SU-DHL-6 (cell line): ENCODE data around the gene SETD1A.

Source experiments
- EZH2phosphoT487 ChIP-seq: fragments of 200-600 bp; sonication (generic), shearing (Covaris generic); conservative IDR thresholded peaks from 2 replicates; pipeline ENCODE4 v1.6.1; 2018; ENCODE audit warnings: mild to moderate bottlenecking, antibody characterized with exemption, low read length, moderate library complexity, mixed read lengths
- TF ChIP-seq, protein P1 (sequence below): fragments of 200-600 bp; sonication (generic); IDR thresholded peaks from one replicate; pipeline ENCODE4 v1.5.1; 2017; ENCODE audit warnings: antibody characterized with exemption, mild to moderate bottlenecking, low read length, moderate library complexity; ENCODE audit not compliant: insufficient read depth, poor library complexity, severe bottlenecking

DNA sequence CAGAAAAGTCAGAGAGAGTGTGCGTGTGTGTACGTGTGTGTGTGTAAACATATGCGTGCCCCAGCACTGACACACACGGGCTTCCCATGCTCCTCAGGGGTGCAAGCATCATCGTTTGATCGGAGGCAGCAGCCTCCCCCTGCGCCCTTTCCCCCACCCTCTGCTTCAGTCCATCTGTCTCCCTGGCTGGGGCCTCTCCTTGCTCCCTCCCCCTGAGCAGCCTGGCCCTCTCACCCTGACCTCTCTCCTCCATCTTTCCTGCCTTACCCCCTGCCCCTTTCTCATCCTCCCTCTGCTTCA lies 48.5 kb downstream of the SETD1A start:
- TF ChIP-seq, protein P1, sequence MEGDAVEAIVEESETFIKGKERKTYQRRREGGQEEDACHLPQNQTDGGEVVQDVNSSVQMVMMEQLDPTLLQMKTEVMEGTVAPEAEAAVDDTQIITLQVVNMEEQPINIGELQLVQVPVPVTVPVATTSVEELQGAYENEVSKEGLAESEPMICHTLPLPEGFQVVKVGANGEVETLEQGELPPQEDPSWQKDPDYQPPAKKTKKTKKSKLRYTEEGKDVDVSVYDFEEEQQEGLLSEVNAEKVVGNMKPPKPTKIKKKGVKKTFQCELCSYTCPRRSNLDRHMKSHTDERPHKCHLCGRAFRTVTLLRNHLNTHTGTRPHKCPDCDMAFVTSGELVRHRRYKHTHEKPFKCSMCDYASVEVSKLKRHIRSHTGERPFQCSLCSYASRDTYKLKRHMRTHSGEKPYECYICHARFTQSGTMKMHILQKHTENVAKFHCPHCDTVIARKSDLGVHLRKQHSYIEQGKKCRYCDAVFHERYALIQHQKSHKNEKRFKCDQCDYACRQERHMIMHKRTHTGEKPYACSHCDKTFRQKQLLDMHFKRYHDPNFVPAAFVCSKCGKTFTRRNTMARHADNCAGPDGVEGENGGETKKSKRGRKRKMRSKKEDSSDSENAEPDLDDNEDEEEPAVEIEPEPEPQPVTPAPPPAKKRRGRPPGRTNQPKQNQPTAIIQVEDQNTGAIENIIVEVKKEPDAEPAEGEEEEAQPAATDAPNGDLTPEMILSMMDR: no peak
- TF ChIP-seq EZH2phosphoT487: no peak
